GM19452 (cell line): ENCODE data around the gene SALL3.
"Not testable (repeated sequence)": the region's sequence is repeated elsewhere in the genome, so short reads cannot be mapped to it uniquely, and the experiment has no call there.

ENCODE experiments used
- ATAC-seq: cut with Tn5 transposase; IDR thresholded peaks from one replicate; pipeline ENCODE4 v1.9.1; 2021; ENCODE audit not compliant: unreplicated experiment

SALL3 gene

DNA sequence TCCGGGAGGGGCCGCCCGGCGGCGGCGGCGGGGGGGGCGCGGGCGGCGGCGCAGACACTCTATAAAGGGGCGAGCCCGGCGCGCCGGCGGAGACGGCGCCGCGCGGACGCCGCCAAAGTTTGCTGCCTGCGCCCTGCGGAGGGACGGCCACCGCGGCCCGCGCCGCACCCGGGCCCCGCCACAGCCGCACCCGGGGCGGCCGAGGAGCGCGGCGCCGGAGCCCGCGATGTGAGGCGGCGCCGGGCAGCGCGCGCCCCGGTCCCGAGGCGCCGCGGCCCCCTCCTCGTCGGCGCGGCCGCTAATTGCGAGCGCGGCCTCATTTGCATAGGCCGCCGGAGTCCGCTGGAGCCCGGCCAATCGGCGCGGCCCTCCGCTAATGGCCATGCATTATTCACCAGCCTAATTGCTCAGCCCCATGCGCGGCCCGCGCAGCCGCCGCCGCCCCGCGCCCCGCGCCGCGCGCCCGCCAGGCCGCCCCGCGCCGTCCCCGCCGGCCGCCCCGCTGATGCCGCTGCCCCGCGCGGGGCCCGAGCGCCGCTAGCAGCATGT is at the start of gene SALL3:
Gene SALL3 (plus strand): TSS at position 89 of the 549 bp plus-strand sequence. CDS start 457 bp downstream, at position 546.
- ATAC-seq: no peak

DNA sequence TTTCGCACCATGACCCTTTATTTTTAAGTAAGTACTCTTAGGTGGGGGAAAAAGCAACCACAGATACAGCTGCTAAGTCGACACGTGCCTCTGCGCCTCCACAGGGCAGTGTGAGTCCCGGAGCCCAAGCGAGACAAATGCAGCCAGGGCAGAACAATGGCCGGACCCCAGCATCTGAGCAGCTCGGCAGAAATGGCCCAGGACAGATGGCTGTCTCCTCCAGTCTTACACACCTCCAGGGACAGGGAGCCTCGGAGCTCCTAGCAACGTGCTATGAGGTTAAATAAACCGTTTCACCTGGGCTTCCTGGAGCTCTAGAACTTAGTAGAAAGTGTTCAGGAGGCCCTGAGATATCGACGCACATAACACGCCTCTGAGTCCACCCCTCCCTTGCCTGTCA is 47.3 kb upstream of the SALL3 start:
- no peak for ATAC-seq

DNA sequence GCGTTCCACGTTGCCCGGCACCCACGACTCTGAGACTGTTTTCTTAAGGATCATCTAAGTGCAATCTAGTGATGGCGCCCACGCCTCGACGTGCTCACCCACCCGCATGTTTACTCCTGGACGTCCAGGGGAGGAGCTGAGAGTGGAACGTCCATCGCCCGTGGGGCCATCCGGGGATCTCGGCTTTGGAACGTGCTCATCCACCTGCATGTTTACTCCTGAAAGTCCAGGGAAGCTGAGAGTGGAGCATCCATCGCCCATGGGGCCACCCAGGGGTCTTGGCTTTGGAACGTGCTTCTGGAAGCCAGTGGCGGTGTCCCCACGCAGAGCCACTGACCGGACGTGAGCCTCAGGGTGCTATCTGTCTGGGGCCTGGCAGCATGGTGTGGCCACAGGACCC is 45.6 kb upstream of the SALL3 start:
- ATAC-seq: no peak

DNA sequence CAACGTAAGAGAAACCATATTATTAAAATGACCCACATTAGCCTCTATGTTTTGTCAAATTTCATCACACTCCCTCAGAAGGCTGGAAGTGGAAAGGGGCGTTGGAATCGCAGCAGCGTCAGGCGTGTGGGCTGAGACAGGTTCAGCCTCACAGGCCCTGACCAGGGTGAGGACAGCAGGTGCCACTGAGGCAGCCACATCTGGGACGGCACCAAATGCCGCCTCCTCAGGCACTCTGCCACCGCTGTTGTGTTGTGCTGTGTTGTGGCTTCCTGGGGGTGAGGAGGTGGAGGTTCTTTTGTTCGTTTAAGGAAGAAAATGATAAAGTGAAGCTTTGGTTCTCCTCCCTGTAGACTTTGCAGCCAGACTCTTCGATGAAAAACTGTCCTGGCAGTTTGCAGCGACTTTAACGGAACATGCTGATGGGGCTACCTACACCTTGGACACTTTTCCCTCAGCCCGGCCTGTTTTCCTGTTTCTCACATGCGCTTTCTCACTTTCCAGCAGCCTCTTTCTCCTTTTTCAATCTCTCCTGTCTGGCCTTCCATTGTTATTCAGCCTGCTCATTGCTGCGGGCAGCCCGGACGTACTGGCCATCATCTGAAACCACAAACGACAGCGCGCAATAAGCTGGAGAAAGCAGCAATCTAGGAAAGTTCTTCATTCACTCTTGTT is 44.9 kb upstream of the SALL3 start:
- no peak for ATAC-seq

- no peak for ATAC-seq
Measured at GRCh38 chr18:78935406-78935805, 44.2 kb upstream of the SALL3 start.

GRCh38 chr18:78936251-78937005 is 43.2 kb upstream of the SALL3 start:
- no peak for ATAC-seq

- no peak for ATAC-seq
Measured at GRCh38 chr18:78937166-78937565, 42.5 kb upstream of the SALL3 start.

GRCh38 chr18:78939105-78939504 is 40.5 kb upstream of the SALL3 start:
- no peak for ATAC-seq

- ATAC-seq: no peak
Measured at GRCh38 chr18:78939734-78940494, 39.7 kb upstream of the SALL3 start.

- ATAC-seq: not testable (repeated sequence)
Measured at GRCh38 chr18:78942236-78942635, 37.4 kb upstream of the SALL3 start.

GRCh38 chr18:78945628-78946027 is 34.0 kb upstream of the SALL3 start:
- ATAC-seq: no peak

GRCh38 chr18:78947291-78947690 is 32.3 kb upstream of the SALL3 start:
- ATAC-seq: no peak

GRCh38 chr18:78948221-78948620 is 31.4 kb upstream of the SALL3 start:
- ATAC-seq: no peak

- ATAC-seq: no peak
Measured at GRCh38 chr18:78948707-78949106, 30.9 kb upstream of the SALL3 start.

DNA sequence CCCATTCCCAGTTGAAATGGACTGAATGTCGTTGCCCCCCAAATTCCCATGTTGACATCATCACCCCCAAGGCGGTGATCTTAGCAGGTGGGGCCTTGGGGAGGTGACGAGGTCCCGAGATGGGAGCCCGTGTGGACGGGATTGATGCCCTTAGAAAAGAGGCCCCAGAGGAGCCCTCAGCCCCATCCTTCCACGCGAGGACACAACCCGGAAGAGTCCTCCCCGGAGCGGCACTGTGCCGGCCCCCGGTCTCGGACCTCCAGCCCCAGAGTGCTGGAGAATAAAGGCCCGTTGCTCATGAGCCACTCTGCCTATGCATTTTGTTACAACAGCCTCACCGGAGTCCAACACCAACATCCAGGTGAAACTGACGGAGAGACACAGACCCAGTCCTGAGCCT is 30.4 kb upstream of the SALL3 start:
- no peak for ATAC-seq

DNA sequence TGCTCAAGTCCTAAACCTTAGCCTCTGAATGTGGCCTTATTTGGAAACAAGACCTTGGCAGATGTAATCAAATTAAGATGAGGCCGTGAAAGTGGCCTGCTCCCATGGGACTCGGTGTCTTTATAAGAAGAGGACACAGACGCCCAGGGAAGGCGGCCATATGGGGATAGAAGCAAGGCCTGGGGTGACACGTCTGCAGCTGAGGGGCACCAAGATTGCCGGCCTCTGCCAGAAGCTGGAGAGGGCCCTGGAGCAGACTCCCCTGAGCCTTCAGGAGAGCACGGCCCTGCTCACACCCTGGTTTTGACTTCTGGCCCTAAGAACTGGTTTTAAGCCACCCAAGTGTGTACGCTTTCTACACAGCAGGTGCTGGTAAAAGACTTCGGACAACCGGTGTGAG is 29.2 kb upstream of the SALL3 start:
- ATAC-seq: no peak

- no peak for ATAC-seq
Measured at GRCh38 chr18:78953566-78953965, 26.1 kb upstream of the SALL3 start.

DNA sequence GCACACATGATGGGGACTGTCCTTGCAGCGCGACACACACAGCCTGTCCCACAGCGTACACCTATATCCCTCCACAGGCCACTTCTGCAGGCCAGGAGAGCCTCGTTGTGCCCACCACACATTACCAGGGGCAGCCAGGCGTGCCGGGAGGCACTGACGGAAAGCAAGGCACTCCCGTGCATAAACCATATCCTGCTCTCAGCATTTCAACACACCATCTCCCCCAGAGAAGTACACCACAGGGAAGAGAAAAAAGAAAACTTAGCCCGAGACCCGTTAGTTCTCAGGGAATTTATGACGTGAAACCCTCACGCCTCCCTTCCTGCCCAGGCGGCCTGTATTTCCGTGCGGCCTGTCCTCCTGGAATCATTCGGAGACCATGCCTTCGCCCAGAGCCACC is 24.6 kb upstream of the SALL3 start:
- no peak for ATAC-seq

- no peak for ATAC-seq
Measured at GRCh38 chr18:78957140-78957539, 22.5 kb upstream of the SALL3 start.

GRCh38 chr18:78960709-78961108 is 18.9 kb upstream of the SALL3 start:
- ATAC-seq: no peak

GRCh38 chr18:78962098-78962497 is 17.5 kb upstream of the SALL3 start:
- no peak for ATAC-seq

DNA sequence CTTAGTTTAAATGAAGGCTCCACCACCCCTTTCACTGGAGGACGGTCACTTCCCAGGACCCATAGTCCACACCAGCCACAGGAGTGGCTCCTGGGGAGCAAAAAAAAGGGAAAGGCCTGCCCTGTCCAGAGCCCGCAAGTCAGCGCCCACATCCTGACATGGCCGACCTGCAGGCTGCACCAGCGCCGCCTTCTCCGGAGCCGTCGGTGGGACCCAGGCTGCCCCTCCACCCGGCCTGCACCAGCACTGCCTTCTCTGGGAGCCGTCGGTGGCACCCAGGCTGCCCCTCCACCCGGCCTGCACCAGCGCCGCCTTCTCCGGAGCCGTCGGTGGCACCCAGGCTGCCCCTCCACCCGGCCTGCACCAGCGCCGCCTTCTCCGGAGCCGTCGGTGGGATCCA is 14.9 kb upstream of the SALL3 start:
- ATAC-seq: not testable (repeated sequence)
